Choroid plexus epithelial cell (primary cell): ENCODE data around the gene SMIM35.

ENCODE experiments used
- DNase-seq: peaks from one replicate; pipeline ENCODE4 v3.0.0-alpha.2; 2010; ENCODE audit warnings: low read depth
- H3K4me3 ChIP-seq: 2 replicates; pipeline ENCODE4 v1.5.1; 2011; ENCODE audit warnings: low read depth, mild to moderate bottlenecking, control low read depth, low read length, moderate library complexity
- TF ChIP-seq, protein P1 (sequence below): conservative IDR thresholded peaks from 2 replicates; pipeline ENCODE4 v1.5.1; 2011; ENCODE audit warnings: low read depth, mild to moderate bottlenecking, control low read depth, inconsistent platforms, low read length, moderate library complexity

The SMIM35 gene

DNA sequence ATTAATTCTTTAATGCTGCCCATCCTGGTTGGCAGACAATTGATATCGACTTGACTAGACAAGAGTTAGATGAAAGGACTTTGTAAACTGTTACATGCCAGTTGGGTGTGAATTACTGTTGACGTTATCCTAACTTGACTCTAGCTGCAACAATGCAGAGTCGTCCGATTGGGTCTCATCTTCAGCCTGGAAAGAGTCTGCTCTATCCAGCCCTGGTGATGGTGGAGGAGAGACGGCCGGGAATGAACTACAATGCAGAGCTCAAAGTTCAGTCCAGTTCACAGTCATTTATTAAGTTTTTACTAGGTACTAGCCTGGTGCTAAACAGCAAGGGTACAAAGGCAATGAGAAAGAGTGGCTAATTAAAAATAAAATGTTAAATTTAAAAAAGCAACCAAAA lies 4.9 kb upstream of the SMIM35 start:
- no peak overlapping the region for H3K4me3 ChIP-seq
- no peak for DNase-seq
- TF ChIP-seq, protein P1, sequence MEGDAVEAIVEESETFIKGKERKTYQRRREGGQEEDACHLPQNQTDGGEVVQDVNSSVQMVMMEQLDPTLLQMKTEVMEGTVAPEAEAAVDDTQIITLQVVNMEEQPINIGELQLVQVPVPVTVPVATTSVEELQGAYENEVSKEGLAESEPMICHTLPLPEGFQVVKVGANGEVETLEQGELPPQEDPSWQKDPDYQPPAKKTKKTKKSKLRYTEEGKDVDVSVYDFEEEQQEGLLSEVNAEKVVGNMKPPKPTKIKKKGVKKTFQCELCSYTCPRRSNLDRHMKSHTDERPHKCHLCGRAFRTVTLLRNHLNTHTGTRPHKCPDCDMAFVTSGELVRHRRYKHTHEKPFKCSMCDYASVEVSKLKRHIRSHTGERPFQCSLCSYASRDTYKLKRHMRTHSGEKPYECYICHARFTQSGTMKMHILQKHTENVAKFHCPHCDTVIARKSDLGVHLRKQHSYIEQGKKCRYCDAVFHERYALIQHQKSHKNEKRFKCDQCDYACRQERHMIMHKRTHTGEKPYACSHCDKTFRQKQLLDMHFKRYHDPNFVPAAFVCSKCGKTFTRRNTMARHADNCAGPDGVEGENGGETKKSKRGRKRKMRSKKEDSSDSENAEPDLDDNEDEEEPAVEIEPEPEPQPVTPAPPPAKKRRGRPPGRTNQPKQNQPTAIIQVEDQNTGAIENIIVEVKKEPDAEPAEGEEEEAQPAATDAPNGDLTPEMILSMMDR: no peak

DNA sequence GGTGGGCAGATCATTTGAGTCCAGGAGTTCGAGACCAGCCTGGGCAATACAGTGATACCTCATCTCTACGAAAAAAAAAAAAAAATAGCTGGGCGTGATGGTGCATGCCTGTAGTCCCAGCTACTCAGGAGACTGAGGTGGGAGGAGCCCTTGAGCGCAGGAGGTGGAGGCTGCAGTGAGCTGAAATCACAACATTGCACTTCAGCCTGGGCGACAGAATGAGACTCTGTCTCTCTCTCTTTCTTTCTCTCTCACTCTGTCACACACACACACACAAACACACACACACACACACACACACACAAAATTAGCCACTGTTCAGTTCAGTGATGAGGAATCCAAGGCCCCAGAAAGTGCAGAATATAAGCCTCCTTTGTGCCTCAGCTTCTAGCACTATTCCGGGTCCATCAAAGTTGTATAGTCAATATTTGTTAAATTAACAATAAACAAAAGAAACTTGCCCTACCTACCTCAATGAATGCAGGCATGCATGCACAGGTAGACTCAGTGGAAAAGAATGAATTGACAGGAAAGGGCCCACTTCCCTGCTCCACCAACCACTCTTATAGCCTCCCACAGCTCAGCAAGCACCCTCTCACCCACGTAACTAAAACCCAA lies 3.9 kb upstream of the SMIM35 start:
- no peak overlapping the region for H3K4me3 ChIP-seq
- TF ChIP-seq, protein P1: no peak
- DNase-seq: no peak

DNA sequence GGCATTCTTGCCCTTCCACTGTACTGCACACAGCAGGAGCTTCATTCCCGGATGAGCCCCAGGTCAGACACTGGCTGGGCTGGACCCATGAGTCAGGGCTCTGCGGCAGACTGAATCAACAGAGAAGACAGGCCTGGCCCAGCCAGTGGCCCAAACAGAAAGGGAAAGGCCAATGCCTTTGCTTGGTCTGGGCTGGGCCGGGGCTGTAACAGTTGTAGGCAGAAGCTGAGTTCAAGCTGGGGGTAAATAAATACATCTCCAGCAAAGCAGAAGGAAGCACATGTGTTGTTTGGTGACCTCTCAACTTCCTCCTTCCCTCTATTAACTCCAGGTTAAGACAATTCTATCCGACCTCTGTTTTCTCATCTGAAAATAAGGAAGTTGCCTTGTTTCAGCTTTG lies 1.8 kb upstream of the SMIM35 start:
- TF ChIP-seq, protein P1: no peak
- DNase-seq: peak; percentile 52
- H3K4me3 ChIP-seq: no peak overlapping the region

DNA sequence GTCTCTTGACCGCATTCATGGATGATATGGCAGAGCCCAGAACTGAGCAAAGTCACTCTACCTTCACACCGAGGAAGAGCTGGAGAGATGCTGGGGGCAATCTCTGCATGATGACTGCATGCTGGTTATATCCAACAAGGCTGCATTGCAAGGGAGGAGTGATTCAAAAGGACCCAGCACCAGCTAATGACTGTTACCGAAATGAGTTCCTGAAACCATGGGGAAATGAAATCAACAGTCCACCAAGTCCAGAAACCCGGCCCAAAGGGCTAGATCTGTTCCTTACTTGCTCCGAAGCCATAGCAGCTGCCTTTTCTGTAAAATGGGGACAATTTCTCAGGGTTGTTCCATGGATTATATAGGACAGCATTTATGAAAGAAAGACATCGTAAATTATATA lies 1.2 kb upstream of the SMIM35 start:
- H3K4me3 ChIP-seq: no peak overlapping the region
- DNase-seq: no peak
- TF ChIP-seq, protein P1: no peak

DNA sequence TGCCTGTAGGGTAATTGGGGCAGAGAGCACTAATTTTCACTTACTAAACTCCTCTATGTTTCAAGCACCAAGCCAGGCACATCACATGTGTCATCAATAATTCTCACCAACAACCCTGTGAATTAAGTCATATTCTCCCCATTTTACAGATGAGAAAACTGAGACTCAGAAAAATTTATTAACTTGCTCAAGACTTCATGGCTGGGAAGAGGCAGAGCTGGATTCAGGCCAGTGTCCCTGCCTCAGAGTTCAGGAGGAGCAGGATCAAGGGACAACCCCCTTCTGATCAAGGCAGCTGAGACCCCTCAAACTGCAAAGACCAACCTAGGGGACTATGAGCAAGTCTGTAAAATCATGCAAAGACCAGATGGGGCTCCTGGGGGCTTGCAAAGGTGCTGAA lies 2.1 kb downstream of the SMIM35 start:
- H3K4me3 ChIP-seq: no peak overlapping the region
- DNase-seq: no peak
- TF ChIP-seq, protein P1: no peak

DNA sequence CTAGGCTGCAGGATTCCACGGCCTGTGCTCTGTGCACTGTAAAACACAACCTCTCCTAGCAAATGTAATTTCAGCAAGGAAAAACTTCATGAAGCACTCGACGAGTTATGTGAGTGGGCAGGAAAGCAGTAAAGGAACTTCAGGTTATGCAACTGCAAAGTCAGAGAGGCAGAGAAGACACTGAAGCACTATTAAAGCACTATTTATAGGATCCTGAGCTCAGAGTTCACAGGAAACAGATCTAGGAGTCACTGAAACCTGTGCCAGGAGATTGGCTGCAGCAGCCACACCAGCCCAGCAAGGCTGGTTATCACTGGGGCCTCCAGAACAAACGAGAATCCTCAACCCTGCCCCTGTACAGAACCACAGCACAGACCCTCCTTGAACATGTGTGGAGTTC lies 2.5 kb downstream of the SMIM35 start:
- H3K4me3 ChIP-seq: no peak overlapping the region
- TF ChIP-seq, protein P1: no peak
- DNase-seq: peak; percentile 45

DNA sequence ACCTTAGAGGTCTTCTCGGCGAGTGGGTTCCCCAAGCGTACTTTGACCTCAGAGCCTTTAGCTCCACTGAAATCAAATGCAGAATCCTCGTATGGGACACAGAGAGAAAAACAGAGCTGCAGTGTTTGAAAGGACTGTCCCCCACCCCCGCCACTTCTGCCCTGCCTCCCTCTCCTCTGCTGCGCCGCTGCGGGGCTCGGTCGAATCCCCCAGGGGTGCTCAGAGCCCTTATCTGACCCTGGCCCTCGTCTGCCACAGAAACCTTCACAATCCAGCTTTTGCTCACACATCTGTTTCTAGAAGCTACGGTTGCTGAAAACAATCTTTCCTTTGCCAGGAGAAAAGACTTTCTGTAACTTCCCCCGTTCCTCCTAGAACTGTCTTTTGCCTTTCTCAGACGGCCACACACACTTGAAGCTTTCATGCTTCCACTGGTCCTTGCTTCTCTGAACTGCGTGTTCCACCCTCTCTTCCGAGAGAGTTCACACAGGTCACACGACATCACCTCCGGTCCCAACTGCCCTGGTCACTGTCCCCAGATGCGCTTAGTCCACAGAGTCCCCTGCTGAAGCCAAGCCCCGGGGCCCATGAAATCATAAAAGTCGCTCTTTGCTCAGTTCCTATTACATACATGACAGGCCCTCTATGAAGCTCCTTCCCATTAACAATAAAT lies 3.7 kb downstream of the SMIM35 start:
- TF ChIP-seq, protein P1: no peak
- no peak overlapping the region for H3K4me3 ChIP-seq
- DNase-seq: no peak
